Umbilical cord (tissue), 2 donors: Measurements from ENCODE around the gene MAP2. TPM values are rescaled to one million over a fixed set of nuclear protein-coding genes. Genes with fewer than 3 reads are reported as not detected.
"Not testable (repeated sequence)": the region's sequence is repeated elsewhere in the genome, so short reads cannot be mapped to it uniquely, and the experiment has no call there.

Source experiments
- DNase-seq: peaks from one replicate; pipeline ENCODE4 v3.0.0-alpha.2; 2015; ENCODE audit warnings: low spot score
- total RNA-seq: library from RNA; depleted of rRNA; stranded (reverse); fragments of >200 nt; gene quantifications from one replicate; pipeline ENCODE4 v1.2.3, GENCODE V29; 2014; ENCODE audit warnings: low replicate concordance; ENCODE audit not compliant: insufficient read depth

Gene MAP2
- total RNA-seq, 1 donor from 2014 or later, result 14.4 TPM

- DNase-seq, result peak; percentile 10
Observed at GRCh38 chr2:209473930-209474419, 50.1 kb downstream of the MAP2 start.

GRCh38 chr2:209474960-209475359, 51.1 kb downstream of the MAP2 start:
- no peak for DNase-seq

- peak; percentile 58 for DNase-seq
Observed at GRCh38 chr2:209476367-209477208, 52.7 kb downstream of the MAP2 start.

- not testable (repeated sequence) for DNase-seq
Observed at GRCh38 chr2:209492296-209492695, 68.4 kb downstream of the MAP2 start.

- DNase-seq, result not testable (repeated sequence)
Observed at GRCh38 chr2:209495068-209495620, 71.3 kb downstream of the MAP2 start.

- DNase-seq, result peak; percentile 72
Observed at GRCh38 chr2:209495855-209496585, 72.2 kb downstream of the MAP2 start.

- DNase-seq, result no peak
Observed at GRCh38 chr2:209496586-209496982, 72.7 kb downstream of the MAP2 start.

GRCh38 chr2:209498614-209499013, 74.8 kb downstream of the MAP2 start:
- DNase-seq, result no peak

- DNase-seq, result no peak
Observed at GRCh38 chr2:209499069-209499468, 75.2 kb downstream of the MAP2 start.

- DNase-seq, result no peak
Observed at GRCh38 chr2:209501579-209501978, 77.7 kb downstream of the MAP2 start.

- no peak for DNase-seq
Observed at GRCh38 chr2:209505410-209505809, 81.6 kb downstream of the MAP2 start.

- DNase-seq, result no peak
Observed at GRCh38 chr2:209508255-209508654, 84.4 kb downstream of the MAP2 start.

- DNase-seq, result no peak
Observed at GRCh38 chr2:209511637-209512036, 87.8 kb downstream of the MAP2 start.

GRCh38 chr2:209512971-209513370, 89.1 kb downstream of the MAP2 start:
- DNase-seq, result no peak

- DNase-seq, result no peak
Observed at GRCh38 chr2:209517436-209517835, 93.6 kb downstream of the MAP2 start.

GRCh38 chr2:209519271-209519670, 95.4 kb downstream of the MAP2 start:
- DNase-seq, result no peak

GRCh38 chr2:209519906-209520305, 96.1 kb downstream of the MAP2 start:
- DNase-seq, result no peak

GRCh38 chr2:209523041-209523740, 99.3 kb downstream of the MAP2 start:
- no peak for DNase-seq

GRCh38 chr2:209523867-209524266, 100.0 kb downstream of the MAP2 start:
- DNase-seq, result no peak

GRCh38 chr2:209525331-209525730, 101.5 kb downstream of the MAP2 start:
- DNase-seq, result no peak

GRCh38 chr2:209525834-209526281, 102.0 kb downstream of the MAP2 start:
- peak; percentile 69 for DNase-seq

- peak; percentile 25 for DNase-seq
Observed at GRCh38 chr2:209526561-209526960, 102.7 kb downstream of the MAP2 start.
